Activated CD4-positive, alpha-beta T cell treated with anti-CD3 and anti-CD28 coated beads, Interleukin-2, amount 10 ng/mL, durations not matched to agents 24 days and 14 days (primary cell): ENCODE results near the gene CRY2. TPM values are rescaled to one million over a fixed set of nuclear protein-coding genes. Genes with fewer than 3 reads are reported as not detected.
A peak's percentile ranks its signal among the peaks of the same experiment; 100 is the strongest.
"Not testable (repeated sequence)": the region's sequence is repeated elsewhere in the genome, so short reads cannot be mapped to it uniquely, and the experiment has no call there.

Experiments used
- DNase-seq: peaks from one replicate; pipeline ENCODE4 v3.0.0; 2022
- H3K27ac Mint-ChIP-seq: one replicate; pipeline ENCODE4 v1.8.0; 2022; ENCODE audit warnings: mild to moderate bottlenecking, mixed read lengths
- H3K27me3 Mint-ChIP-seq: one replicate; pipeline ENCODE4 v1.8.0; 2022; ENCODE audit warnings: mixed read lengths
- H3K36me3 Mint-ChIP-seq: one replicate; pipeline ENCODE4 v1.8.0; 2022; ENCODE audit warnings: low read depth, mild to moderate bottlenecking, mixed read lengths
- H3K4me1 Mint-ChIP-seq: one replicate; pipeline ENCODE4 v1.8.0; 2021; ENCODE audit warnings: mixed read lengths
- H3K4me3 Mint-ChIP-seq: one replicate; pipeline ENCODE4 v1.8.0; 2022; ENCODE audit warnings: mild to moderate bottlenecking, moderate library complexity, mixed read lengths
- H3K9me3 Mint-ChIP-seq: one replicate; pipeline ENCODE4 v1.8.0; 2021; ENCODE audit warnings: mixed read lengths
- intact Hi-C: fragments of 100-400 bp; cut with micrococcal nuclease; formaldehyde crosslinking; loops from one replicate; pipeline ENCODE4 v1.15.1; 2023
- total RNA-seq: library from RNA; stranded (reverse); gene quantifications from 2 replicates; pipeline ENCODE4 v1.2.3, GENCODE V29; 2022

Gene CRY2
- total RNA-seq, 1 donor from 2014 or later: 22.5 TPM

- Mint-ChIP-seq H3K36me3 (peaks cover 22% of the 10 kb centered on the region), H3K4me3 (peak overlapping the region; percentile 98), H3K9me3 (no peaks in the 10 kb centered on the region), H3K27me3 (no peaks in the 10 kb centered on the region), H3K27ac (no peak overlapping the region), H3K4me1 (peaks cover 31% of the 10 kb centered on the region)
- intact Hi-C loops: loop anchor here (10.0 kb wide), 1 partner anchor 1242 kb away; the partner anchor contains the start of gene CD82
- no peak for DNase-seq
Observed at GRCh38 chr11:45806937-45807791, 40.1 kb upstream of the CRY2 start.

- Mint-ChIP-seq H3K4me3 (peak overlapping the region; percentile 98), H3K9me3 (no peaks in the 10 kb centered on the region), H3K27me3 (no peaks in the 10 kb centered on the region), H3K36me3 (peaks cover 24% of the 10 kb centered on the region), H3K4me1 (peaks cover 31% of the 10 kb centered on the region), H3K27ac (no peak overlapping the region)
- no peak for DNase-seq
- intact Hi-C loops: loop anchor here (10.0 kb wide), 1 partner anchor 1243 kb away; the partner anchor contains the start of gene CD82
Observed at GRCh38 chr11:45807792-45808238, 39.5 kb upstream of the CRY2 start.

GRCh38 chr11:45808427-45808826 is 38.8 kb upstream of the CRY2 start:
- H3K9me3 Mint-ChIP-seq, H3K27me3 Mint-ChIP-seq, DNase-seq, H3K4me3 Mint-ChIP-seq: not testable (repeated sequence)
- H3K27ac Mint-ChIP-seq: peak overlapping the region; percentile 20
- intact Hi-C loops: loop anchor here (10.0 kb wide), 1 partner anchor 1244 kb away; the partner anchor contains the start of gene CD82
- H3K4me1 Mint-ChIP-seq: peaks cover 31% of the 10 kb centered on the region
- peaks cover 25% of the 10 kb centered on the region for H3K36me3 Mint-ChIP-seq

GRCh38 chr11:45809456-45810395 is 37.5 kb upstream of the CRY2 start:
- intact Hi-C loops: loop anchor here (10.0 kb wide), 1 partner anchor 1245 kb away; the partner anchor contains the start of gene CD82
- no peak for DNase-seq
- H3K9me3 Mint-ChIP-seq: no peaks in the 10 kb centered on the region
- H3K27ac Mint-ChIP-seq: peak overlapping the region; percentile 30
- H3K27me3 Mint-ChIP-seq: no peaks in the 10 kb centered on the region
- peaks cover 25% of the 10 kb centered on the region for H3K36me3 Mint-ChIP-seq
- H3K4me3 Mint-ChIP-seq: no peak overlapping the region
- H3K4me1 Mint-ChIP-seq: peaks cover 28% of the 10 kb centered on the region

- H3K36me3 Mint-ChIP-seq: peaks cover 25% of the 10 kb centered on the region
- DNase-seq: no peak
- no peaks in the 10 kb centered on the region for H3K9me3 Mint-ChIP-seq
- H3K27ac Mint-ChIP-seq: no peak overlapping the region
- peaks cover 28% of the 10 kb centered on the region for H3K4me1 Mint-ChIP-seq
- H3K27me3 Mint-ChIP-seq: no peaks in the 10 kb centered on the region
- intact Hi-C loops: no loop called here
- no peak overlapping the region for H3K4me3 Mint-ChIP-seq
Observed at GRCh38 chr11:45810431-45811108, 36.7 kb upstream of the CRY2 start.

- H3K36me3 Mint-ChIP-seq: peaks cover 25% of the 10 kb centered on the region
- H3K27me3 Mint-ChIP-seq: no peaks in the 10 kb centered on the region
- no peak overlapping the region for H3K27ac Mint-ChIP-seq
- intact Hi-C loops: no loop called here
- no peak overlapping the region for H3K4me3 Mint-ChIP-seq
- no peak for DNase-seq
- H3K9me3 Mint-ChIP-seq: no peaks in the 10 kb centered on the region
- H3K4me1 Mint-ChIP-seq: peaks cover 25% of the 10 kb centered on the region
Observed at GRCh38 chr11:45811109-45811435, 36.2 kb upstream of the CRY2 start.

- Mint-ChIP-seq H3K27me3 (no peaks in the 10 kb centered on the region), H3K4me3 (no peak overlapping the region), H3K27ac (no peak overlapping the region), H3K36me3 (peaks cover 25% of the 10 kb centered on the region), H3K9me3 (no peaks in the 10 kb centered on the region), H3K4me1 (peaks cover 20% of the 10 kb centered on the region)
- intact Hi-C loops: no loop called here
- no peak for DNase-seq
Observed at GRCh38 chr11:45811571-45812290, 35.5 kb upstream of the CRY2 start.

- Mint-ChIP-seq H3K9me3 (no peaks in the 10 kb centered on the region), H3K27me3 (no peaks in the 10 kb centered on the region), H3K27ac (peak overlapping the region; percentile 60), H3K4me3 (no peak overlapping the region), H3K4me1 (peaks cover 13% of the 10 kb centered on the region), H3K36me3 (peaks cover 22% of the 10 kb centered on the region)
- no peak for DNase-seq
- intact Hi-C loops: no loop called here
Observed at GRCh38 chr11:45812581-45813548, 34.4 kb upstream of the CRY2 start.

GRCh38 chr11:45815747-45816146 is 31.5 kb upstream of the CRY2 start:
- no peak for DNase-seq
- Mint-ChIP-seq H3K4me1 (no peaks in the 10 kb centered on the region), H3K4me3 (no peak overlapping the region), H3K27me3 (no peaks in the 10 kb centered on the region), H3K36me3 (peaks cover 6% of the 10 kb centered on the region), H3K9me3 (no peaks in the 10 kb centered on the region), H3K27ac (no peak overlapping the region)
- intact Hi-C loops: no loop called here

GRCh38 chr11:45816614-45817013 is 30.7 kb upstream of the CRY2 start:
- Mint-ChIP-seq H3K4me1 (no peaks in the 10 kb centered on the region), H3K27ac (no peak overlapping the region), H3K4me3 (no peak overlapping the region), H3K9me3 (no peaks in the 10 kb centered on the region), H3K36me3 (peaks cover 3% of the 10 kb centered on the region), H3K27me3 (no peaks in the 10 kb centered on the region)
- DNase-seq: no peak
- intact Hi-C loops: no loop called here

- H3K9me3 Mint-ChIP-seq: no peaks in the 10 kb centered on the region
- H3K4me1 Mint-ChIP-seq: no peaks in the 10 kb centered on the region
- H3K27ac Mint-ChIP-seq: no peak overlapping the region
- no peak for DNase-seq
- H3K4me3 Mint-ChIP-seq: no peak overlapping the region
- no peaks in the 10 kb centered on the region for H3K27me3 Mint-ChIP-seq
- peaks cover 3% of the 10 kb centered on the region for H3K36me3 Mint-ChIP-seq
- intact Hi-C loops: no loop called here
Observed at GRCh38 chr11:45817191-45817590, 30.1 kb upstream of the CRY2 start.

- no peaks in the 10 kb centered on the region for H3K27me3 Mint-ChIP-seq
- DNase-seq: no peak
- H3K4me3 Mint-ChIP-seq: no peak overlapping the region
- intact Hi-C loops: no loop called here
- H3K27ac Mint-ChIP-seq: no peak overlapping the region
- H3K36me3 Mint-ChIP-seq: no peaks in the 10 kb centered on the region
- H3K9me3 Mint-ChIP-seq: no peaks in the 10 kb centered on the region
- no peaks in the 10 kb centered on the region for H3K4me1 Mint-ChIP-seq
Observed at GRCh38 chr11:45818961-45819605, 28.2 kb upstream of the CRY2 start.
